Gastroesophageal sphincter (tissue), 3 donors: ENCODE measurements around the gene USP6NL.

Experiments used
- CTCF ChIP-seq, 4 experiments: fragments of 200-600 bp in 2 of 4; fragments of 450-650 bp in 2 of 4; sonication (generic) in 1 of 4; IDR thresholded peaks; one replicate each; pipeline ENCODE4 v1.5.1; 2017 to 2019; ENCODE audit warnings: antibody characterized with exemption in 4 of 4, mild to moderate bottlenecking in 2 of 4, moderate library complexity in 2 of 4
- EP300 ChIP-seq: sonication (generic); formaldehyde crosslinking; IDR thresholded peaks from one replicate; pipeline ENCODE4 v1.6.1; 2017; ENCODE audit warnings: antibody characterized with exemption, mild to moderate bottlenecking
- POLR2A ChIP-seq, 2 donors: fragments of 450-650 bp; IDR thresholded peaks; one replicate each; pipeline ENCODE4 v1.6.1; 2017; ENCODE audit warnings: antibody characterized with exemption in 2 of 2, mild to moderate bottlenecking in 2 of 2, moderate library complexity in 1 of 2
- POLR2AphosphoS5 ChIP-seq: sonication (generic); formaldehyde crosslinking; IDR thresholded peaks from one replicate; pipeline ENCODE4 v1.6.1; 2017; ENCODE audit warnings: antibody characterized with exemption

GRCh38 chr10:11579885-11580284, 31.6 kb downstream of the USP6NL start:
- TF ChIP-seq EP300 (no peak), CTCF (IDR thresholded peaks at IDR 0.05) (no peak), POLR2AphosphoS5 (no peak), POLR2A (IDR thresholded peaks at IDR 0.05) (no peak)
